ENCODE data around the gene TACC3. TPM values are rescaled to one million over a fixed set of nuclear protein-coding genes. Genes with fewer than 3 reads are reported as not detected.

The TACC3 gene
- total RNA-seq, 1 experiment from 2014 or later, result 156 TPM

DNA sequence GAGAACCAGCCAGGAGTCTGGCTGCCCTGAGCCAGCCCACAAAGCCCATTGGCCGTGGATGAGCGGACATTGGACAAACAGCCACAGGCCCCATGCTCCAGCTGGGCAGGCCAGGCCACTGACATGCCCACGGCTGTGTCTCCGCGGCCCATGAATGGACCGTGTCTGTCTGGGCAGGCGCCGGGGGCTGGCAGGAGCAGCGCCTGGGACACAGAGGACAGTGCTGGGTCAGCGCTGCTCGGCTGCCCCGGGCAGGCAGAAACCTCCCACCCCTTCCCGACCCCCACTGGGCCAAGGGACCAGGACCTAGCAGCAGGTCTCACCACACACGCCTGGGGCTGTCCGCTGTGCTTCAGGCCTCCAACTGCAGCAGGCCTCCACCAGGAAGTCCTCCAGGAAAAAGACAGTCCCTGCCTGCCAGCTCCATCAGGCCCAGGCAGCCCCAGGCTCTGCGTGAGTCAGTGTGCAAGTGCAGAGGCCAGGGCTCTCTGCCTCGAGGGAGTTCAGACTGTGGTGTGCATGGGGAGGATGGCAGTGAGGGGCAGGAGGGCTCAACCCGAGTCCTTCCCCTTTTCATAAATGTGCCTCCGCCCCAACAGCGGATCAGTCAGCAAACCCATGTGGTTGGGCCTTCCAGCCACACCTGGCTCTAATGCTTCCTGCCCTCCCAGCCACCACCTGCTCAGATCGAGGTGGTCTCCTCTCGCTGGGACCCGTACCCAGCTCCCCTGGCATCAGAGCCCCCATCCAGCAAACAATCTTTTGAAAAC lies 54.6 kb downstream of the TACC3 start:
- Mint-ChIP-seq H3K27me3 (ENCODE audit: low read depth) (peaks cover 2% of the 10 kb centered on the region), H3K27ac (peak overlapping the region in 1 of 3 experiments; percentile 47; a peak in 1 of 7 replicates), H3K4me1 (peaks cover 26 to 40% of the 10 kb centered on the region in 2 experiments), H3K9me3 (no peaks in the 10 kb centered on the region), H3K4me3 (no peak overlapping the region), H3K36me3 (ENCODE audit: insufficient read depth in 1 of 3, low read depth in 3 of 3) (no peaks in the 10 kb centered on the region)
- no peak overlapping the region for H3K27ac ChIP-seq (ENCODE audit: insufficient read length, low read depth, low read length)
- H4K5ac ChIP-seq (ENCODE audit: insufficient read length, low read depth, low read length), result no peak overlapping the region
- H3K14ac ChIP-seq (ENCODE audit: insufficient read depth, low read length), result peak overlapping the region; percentile 55; the same call in 1 of the 2 replicates
- H3K9me3 ChIP-seq (ENCODE audit: control insufficient read depth, low read depth, low read length), result no peaks in the 10 kb centered on the region
- no peak overlapping the region for H3K18ac ChIP-seq (ENCODE audit: insufficient read length, low read depth, low read length)
- peaks cover 2% of the 10 kb centered on the region; the same call in 1 of the 2 replicates for H3K4me1 ChIP-seq (ENCODE audit: insufficient read depth, low read length)
- H2BK12ac ChIP-seq (ENCODE audit: insufficient read length, low read depth, low read length), result no peak overlapping the region
- H4K91ac ChIP-seq (ENCODE audit: insufficient read length, low read depth, low read length), result no peak overlapping the region
- H4K20me1 ChIP-seq (ENCODE audit: control insufficient read depth, insufficient read depth, insufficient read length), result no peaks in the 10 kb centered on the region
- H2BK5ac ChIP-seq (ENCODE audit: insufficient read length, low read length), result no peak overlapping the region
- no peak overlapping the region for H2AFZ ChIP-seq (ENCODE audit: low read length)
- H2AK5ac ChIP-seq (ENCODE audit: insufficient read length, low read length), result no peak overlapping the region
- no peak overlapping the region for H3K56ac ChIP-seq (ENCODE audit: insufficient read length, low read depth, low read length)
- H2BK120ac ChIP-seq (ENCODE audit: low read depth, low read length, poor library complexity, severe bottlenecking), result no peak overlapping the region
- H3K4me2 ChIP-seq (ENCODE audit: insufficient read depth, insufficient read length, low read length), result no peak overlapping the region
- DNase-seq, result no peak
- no peak overlapping the region for H4K8ac ChIP-seq (replicated peaks; ENCODE audit: insufficient read length, low read depth, low read length)
- no CpG with 5 or more reads among the region's 23 CpGs for WGBS (ENCODE audit: extremely low coverage, insufficient read length, low lambda C conversion rate)
- no peak overlapping the region for H3K4ac ChIP-seq (ENCODE audit: low read depth, low read length)
- H3K23ac ChIP-seq (ENCODE audit: insufficient read length, low read depth, low read length), result no peak overlapping the region
- TF ChIP-seq, protein P1, sequence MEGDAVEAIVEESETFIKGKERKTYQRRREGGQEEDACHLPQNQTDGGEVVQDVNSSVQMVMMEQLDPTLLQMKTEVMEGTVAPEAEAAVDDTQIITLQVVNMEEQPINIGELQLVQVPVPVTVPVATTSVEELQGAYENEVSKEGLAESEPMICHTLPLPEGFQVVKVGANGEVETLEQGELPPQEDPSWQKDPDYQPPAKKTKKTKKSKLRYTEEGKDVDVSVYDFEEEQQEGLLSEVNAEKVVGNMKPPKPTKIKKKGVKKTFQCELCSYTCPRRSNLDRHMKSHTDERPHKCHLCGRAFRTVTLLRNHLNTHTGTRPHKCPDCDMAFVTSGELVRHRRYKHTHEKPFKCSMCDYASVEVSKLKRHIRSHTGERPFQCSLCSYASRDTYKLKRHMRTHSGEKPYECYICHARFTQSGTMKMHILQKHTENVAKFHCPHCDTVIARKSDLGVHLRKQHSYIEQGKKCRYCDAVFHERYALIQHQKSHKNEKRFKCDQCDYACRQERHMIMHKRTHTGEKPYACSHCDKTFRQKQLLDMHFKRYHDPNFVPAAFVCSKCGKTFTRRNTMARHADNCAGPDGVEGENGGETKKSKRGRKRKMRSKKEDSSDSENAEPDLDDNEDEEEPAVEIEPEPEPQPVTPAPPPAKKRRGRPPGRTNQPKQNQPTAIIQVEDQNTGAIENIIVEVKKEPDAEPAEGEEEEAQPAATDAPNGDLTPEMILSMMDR (conservative IDR thresholded peaks at IDR 0.05), result no peak
- H2BK20ac ChIP-seq (ENCODE audit: low read depth, low read length, poor library complexity, severe bottlenecking), result no peak overlapping the region
- H3K79me1 ChIP-seq (ENCODE audit: insufficient read depth, low read depth, low read length, poor library complexity, severe bottlenecking), result no peaks in the 10 kb centered on the region
- no peaks in the 10 kb centered on the region for H3K23me2 ChIP-seq (ENCODE audit: insufficient read length, low read depth, low read length, poor library complexity, severe bottlenecking)
- H3K9ac ChIP-seq (ENCODE audit: extremely low read depth, insufficient read length, low read length), result no peak overlapping the region
- H3K79me2 ChIP-seq (ENCODE audit: insufficient read depth, low read length), result no peaks in the 10 kb centered on the region
- H3K27me3 ChIP-seq (ENCODE audit: insufficient read depth, low read length), result no peaks in the 10 kb centered on the region
- H2BK15ac ChIP-seq (ENCODE audit: low read depth, low read length), result no peak overlapping the region; the same call in 1 of the 2 replicates
- no peak overlapping the region for H3T11ph ChIP-seq (ENCODE audit: low read length)
